Epithelial cell of prostate (primary cell): ENCODE measurements around the gene SRCIN1.

Experiments
- DNase-seq: peaks from one replicate; pipeline ENCODE4 v3.0.0-alpha.2; 2011; ENCODE audit warnings: low read depth, low spot score
- H3K27ac ChIP-seq: fragments of 450-650 bp; 2 replicates; pipeline ENCODE4 v1.5.1; 2017; ENCODE audit warnings: mild to moderate bottlenecking

SRCIN1 gene

GRCh38 chr17:38564869-38565268, 40.9 kb downstream of the SRCIN1 start:
- H3K27ac ChIP-seq, result no peak overlapping the region
- DNase-seq, result no peak

- H3K27ac ChIP-seq, result no peak overlapping the region
- no peak for DNase-seq
Observed at GRCh38 chr17:38564254-38564837, 41.4 kb downstream of the SRCIN1 start.

- no peak overlapping the region for H3K27ac ChIP-seq
- DNase-seq, result no peak
Observed at GRCh38 chr17:38563362-38564253, 42.1 kb downstream of the SRCIN1 start.

GRCh38 chr17:38562903-38563302, 42.8 kb downstream of the SRCIN1 start:
- no peak for DNase-seq

GRCh38 chr17:38562215-38562569, 43.6 kb downstream of the SRCIN1 start:
- no peak overlapping the region for H3K27ac ChIP-seq
- no peak for DNase-seq

More at GRCh38 chr17:38562903-38563302, 42.8 kb downstream of the SRCIN1 start:
- H3K27ac ChIP-seq, result no peak overlapping the region

GRCh38 chr17:38561416-38562214, 44.1 kb downstream of the SRCIN1 start:
- DNase-seq, result no peak
- no peak overlapping the region for H3K27ac ChIP-seq

GRCh38 chr17:38560503-38561318, 45.0 kb downstream of the SRCIN1 start:
- no peak for DNase-seq
- no peak overlapping the region for H3K27ac ChIP-seq

GRCh38 chr17:38559880-38560230, 45.9 kb downstream of the SRCIN1 start:
- DNase-seq, result no peak
- H3K27ac ChIP-seq, result no peak overlapping the region

GRCh38 chr17:38559051-38559879, 46.5 kb downstream of the SRCIN1 start:
- H3K27ac ChIP-seq, result peak overlapping the region; percentile 83
- peak; percentile 82 for DNase-seq

- peak overlapping the region; percentile 83 for H3K27ac ChIP-seq
- no peak for DNase-seq
Observed at GRCh38 chr17:38558728-38559050, 47.1 kb downstream of the SRCIN1 start.

- peak overlapping the region; percentile 83 for H3K27ac ChIP-seq
- DNase-seq, result peak; percentile 81
Observed at GRCh38 chr17:38557836-38558727, 47.7 kb downstream of the SRCIN1 start.

- no peak for DNase-seq
- peak overlapping the region; percentile 83 for H3K27ac ChIP-seq
Observed at GRCh38 chr17:38557396-38557795, 48.4 kb downstream of the SRCIN1 start.

- H3K27ac ChIP-seq, result peak overlapping the region; percentile 83
- peak; percentile 60 for DNase-seq
Observed at GRCh38 chr17:38556239-38556638, 49.5 kb downstream of the SRCIN1 start.

- peak; percentile 24 for DNase-seq
- H3K27ac ChIP-seq, result peak overlapping the region; percentile 83
Observed at GRCh38 chr17:38554430-38555350, 51.1 kb downstream of the SRCIN1 start.

GRCh38 chr17:38552343-38552742, 53.4 kb downstream of the SRCIN1 start:
- DNase-seq, result no peak
- H3K27ac ChIP-seq, result no peak overlapping the region

GRCh38 chr17:38551121-38551520, 54.6 kb downstream of the SRCIN1 start:
- no peak for DNase-seq
- peak overlapping the region; percentile 35 for H3K27ac ChIP-seq

GRCh38 chr17:38550661-38551060, 55.1 kb downstream of the SRCIN1 start:
- peak; percentile 63 for DNase-seq
- H3K27ac ChIP-seq, result peak overlapping the region; percentile 35
